Left forelimb (tissue), 1 donor: Measurements from ENCODE around the gene AFMID.
A peak's percentile ranks its signal among the peaks of the same experiment; 100 is the strongest.

Source experiments
- DNase-seq: peaks from one replicate; pipeline ENCODE4 v3.0.0-alpha.2; 2018; ENCODE audit warnings: low spot score

AFMID gene

GRCh38 chr17:78180083-78180482, 7.1 kb upstream of the AFMID start:
- DNase-seq = no peak

- no peak for DNase-seq
Observed at GRCh38 chr17:78180508-78180907, 6.7 kb upstream of the AFMID start.

- no peak for DNase-seq
Observed at GRCh38 chr17:78182504-78182903, 4.7 kb upstream of the AFMID start.

- DNase-seq = no peak
Observed at GRCh38 chr17:78183916-78184315, 3.2 kb upstream of the AFMID start.

- DNase-seq = no peak
Observed at GRCh38 chr17:78184351-78184750, 2.8 kb upstream of the AFMID start.

GRCh38 chr17:78184868-78185267, 2.3 kb upstream of the AFMID start:
- DNase-seq = no peak

- no peak for DNase-seq
Observed at GRCh38 chr17:78185981-78186691, 1.0 kb upstream of the AFMID start.

GRCh38 chr17:78196716-78197115, 9.6 kb downstream of the AFMID start:
- DNase-seq = no peak

- DNase-seq = no peak
Observed at GRCh38 chr17:78197147-78197832, 10.1 kb downstream of the AFMID start.

GRCh38 chr17:78200451-78200850, 13.3 kb downstream of the AFMID start:
- DNase-seq = no peak

- DNase-seq = no peak
Observed at GRCh38 chr17:78202666-78203065, 15.5 kb downstream of the AFMID start.

- DNase-seq = no peak
Observed at GRCh38 chr17:78204387-78205123, 17.4 kb downstream of the AFMID start.

- DNase-seq = no peak
Observed at GRCh38 chr17:78205124-78205775, 18.1 kb downstream of the AFMID start.

GRCh38 chr17:78206298-78206697, 19.1 kb downstream of the AFMID start:
- DNase-seq = no peak

- DNase-seq = no peak
Observed at GRCh38 chr17:78208486-78208885, 21.3 kb downstream of the AFMID start.

- DNase-seq = no peak
Observed at GRCh38 chr17:78210111-78210510, 22.9 kb downstream of the AFMID start.

GRCh38 chr17:78211032-78211431, 23.9 kb downstream of the AFMID start:
- no peak for DNase-seq

- DNase-seq = peak; percentile 92
Observed at GRCh38 chr17:78214016-78214705, 27.0 kb downstream of the AFMID start, which contains the start of gene BIRC5. TSS of gene BIRC5 (plus strand) at chr17:78214253. CDS start at chr17:78214317, 64 bp downstream.

- DNase-seq = no peak
Observed at GRCh38 chr17:78214706-78215061, 27.5 kb downstream of the AFMID start.

- no peak for DNase-seq
Observed at GRCh38 chr17:78219396-78220150, 32.4 kb downstream of the AFMID start.

GRCh38 chr17:78223061-78223460, 35.9 kb downstream of the AFMID start:
- DNase-seq = no peak
